CD14-positive monocyte (primary cell): ENCODE results near the gene MFN2. TPM values are rescaled to one million over a fixed set of nuclear protein-coding genes. Genes with fewer than 3 reads are reported as not detected.

Experiments used
- DNase-seq, 3 donors: peaks; one replicate each; pipeline ENCODE4 v3.0.0-alpha.2; 2011 to 2022
- H2AFZ ChIP-seq: 2 replicates; pipeline ENCODE4 v1.6.0; 2012; ENCODE audit warnings: mild to moderate bottlenecking, low read depth, low read length, inconsistent platforms; ENCODE audit not compliant: insufficient read depth, poor library complexity, severe bottlenecking
- H3K27ac ChIP-seq, 2 donors: 1 replicate in 1 of 2; 2 replicates in 1 of 2; pipeline ENCODE4 v1.5.1; 2012 to 2013; ENCODE audit warnings: low read length in 2 of 2, control low read depth in 1 of 2, inconsistent platforms in 1 of 2, low read depth in 1 of 2, mild to moderate bottlenecking in 1 of 2
- H3K27me3 ChIP-seq, 2 donors: one replicate each; pipeline versions ENCODE4 v1.6.0 to v1.6.1; 2011 to 2013; ENCODE audit warnings: low read length in 2 of 2; ENCODE audit not compliant: control insufficient read depth in 2 of 2, insufficient read depth in 2 of 2
- H3K36me3 ChIP-seq, 2 donors: replicated peaks in 1 of 2; 1 replicate in 1 of 2; 2 replicates in 1 of 2; pipeline versions ENCODE4 v1.5.1 to v1.6.1; 2012 to 2013; ENCODE audit warnings: low read length in 2 of 2, control low read depth in 1 of 2, inconsistent platforms in 1 of 2, mild to moderate bottlenecking in 1 of 2; ENCODE audit not compliant: insufficient read depth in 2 of 2, control insufficient read depth in 1 of 2
- H3K4me1 ChIP-seq, 2 donors: 1 replicate in 1 of 2; 2 replicates in 1 of 2; pipeline versions ENCODE4 v1.5.1 to v1.6.1; 2012 to 2013; ENCODE audit warnings: low read length in 2 of 2, control low read depth in 1 of 2, inconsistent platforms in 1 of 2, mild to moderate bottlenecking in 1 of 2, moderate library complexity in 1 of 2; ENCODE audit not compliant: insufficient read depth in 2 of 2, control insufficient read depth in 1 of 2
- H3K4me2 ChIP-seq: replicated peaks from 2 replicates; pipeline ENCODE3; 2012; ENCODE audit warnings: low read length, moderate library complexity, mild to moderate bottlenecking; ENCODE audit not compliant: poor library complexity, severe bottlenecking; ENCODE audit errors: extremely low read depth
- H3K4me3 ChIP-seq, 3 experiments: fragments of 200-600 bp in 1 of 3; sonication (generic) in 1 of 3; replicated peaks in 1 of 3; 1 replicate in 2 of 3; 2 replicates in 1 of 3; pipeline ENCODE4 v1.5.1; 2011 to 2013; ENCODE audit warnings: low read length in 3 of 3, mild to moderate bottlenecking in 3 of 3, control low read depth in 2 of 3, low read depth in 2 of 3, inconsistent platforms in 1 of 3, moderate library complexity in 1 of 3
- H3K79me2 ChIP-seq: 2 replicates; pipeline ENCODE4 v1.6.0; 2012; ENCODE audit warnings: mild to moderate bottlenecking, control low read depth, inconsistent platforms, low read length, moderate library complexity; ENCODE audit not compliant: insufficient read depth
- H3K9ac ChIP-seq: 2 replicates; pipeline ENCODE4 v1.6.0; 2017; ENCODE audit warnings: low read length, mild to moderate bottlenecking; ENCODE audit not compliant: insufficient read depth, poor library complexity, severe bottlenecking
- H3K9me3 ChIP-seq, 2 donors: replicated peaks in 1 of 2; 1 replicate in 1 of 2; 2 replicates in 1 of 2; pipeline versions ENCODE4 v1.5.1 to v1.6.1; 2012 to 2013; ENCODE audit warnings: low read length in 2 of 2, control low read depth in 1 of 2; ENCODE audit not compliant: control insufficient read depth in 1 of 2, insufficient read depth in 1 of 2
- H4K20me1 ChIP-seq: 2 replicates; pipeline ENCODE4 v1.6.0; 2012; ENCODE audit warnings: mild to moderate bottlenecking, low read length, control low read depth, moderate library complexity; ENCODE audit not compliant: insufficient read depth
- H3K27ac Mint-ChIP-seq, 7 donors: one replicate each; pipeline ENCODE4 v1.8.0; 2020; ENCODE audit warnings: mild to moderate bottlenecking in 7 of 7, mixed read lengths in 7 of 7, moderate library complexity in 6 of 7, inconsistent platforms in 2 of 7
- H3K27me3 Mint-ChIP-seq, 3 donors: one replicate each; pipeline ENCODE4 v1.8.0; 2021 to 2022; ENCODE audit warnings: low read depth in 3 of 3, mild to moderate bottlenecking in 3 of 3, mixed read lengths in 3 of 3, moderate library complexity in 3 of 3, inconsistent platforms in 1 of 3
- H3K36me3 Mint-ChIP-seq, 2 donors: one replicate each; pipeline ENCODE4 v1.8.0; 2020; ENCODE audit warnings: mixed read lengths in 2 of 2, inconsistent platforms in 1 of 2, mild to moderate bottlenecking in 1 of 2
- H3K4me1 Mint-ChIP-seq: one replicate; pipeline ENCODE4 v1.8.0; 2020; ENCODE audit warnings: mild to moderate bottlenecking, mixed read lengths
- H3K4me3 Mint-ChIP-seq, 2 donors: one replicate each; pipeline ENCODE4 v1.8.0; 2020; ENCODE audit warnings: mild to moderate bottlenecking in 2 of 2, mixed read lengths in 2 of 2, moderate library complexity in 1 of 2
- H3K9me3 Mint-ChIP-seq, 7 donors: one replicate each; pipeline ENCODE4 v1.8.0; 2020 to 2022; ENCODE audit warnings: mixed read lengths in 7 of 7, mild to moderate bottlenecking in 6 of 7, moderate library complexity in 6 of 7, inconsistent platforms in 2 of 7
- CTCF ChIP-seq: fragments of 200-600 bp; IDR thresholded peaks from one replicate; pipeline ENCODE4 v1.8.0; 2022; ENCODE audit warnings: antibody characterized with exemption, mild to moderate bottlenecking
- WGBS: methylation state at CpG from one replicate; pipeline ENCODE4 v1.1.5; 2013; ENCODE audit warnings: missing lambda C conversion rate; ENCODE audit not compliant: insufficient coverage; 5-methylcytosine and 5-hydroxymethylcytosine counted together
- intact Hi-C, 2 donors: fragments of 100-400 bp; cut with micrococcal nuclease; formaldehyde crosslinking; loops; one replicate each; pipeline versions ENCODE4 v1.15.0 to v1.15.1; 2023
- polyA plus RNA-seq, 3 donors: library from polyadenylated mRNA; depleted of rRNA in 1 of 3; unstranded in 2 of 3; stranded (reverse) in 1 of 3; fragments of 300-500 nt in 2 of 3; fragments of >200 nt in 1 of 3; fragmentation: Illumina TruSeq in 2 of 3; gene quantifications; 1 replicate in 2 of 3; 2 replicates in 1 of 3; pipeline ENCODE4 v1.2.3, GENCODE V29; 2012 to 2021

Gene MFN2
- polyA plus RNA-seq, 3 donors, result 26.3 to 35.8 (median 30.3) TPM

- Histone ChIP-seq H3K9me3 (no peaks in the 10 kb centered on the region), H3K4me2 (no peak overlapping the region), H3K9ac (no peak overlapping the region), H2AFZ (no peak overlapping the region), H3K4me1 (no peaks in the 10 kb centered on the region), H3K36me3 (peaks cover 45 to 59% of the 10 kb centered on the region in 2 donors), H3K27ac (peak overlapping the region in 1 of 2 donors; percentile 23), H4K20me1 (no peaks in the 10 kb centered on the region), H3K79me2 (no peaks in the 10 kb centered on the region), H3K4me3 (no peak overlapping the region), H3K27me3 (no peaks in the 10 kb centered on the region)
- no peaks in the 10 kb centered on the region for H3K9me3 Mint-ChIP-seq
- intact Hi-C loops, result no loop called here
- peak overlapping the region in 2 of 7 donors; percentile 15 to 50 for H3K27ac Mint-ChIP-seq
- DNase-seq, result peak; percentile 22 to 26 (median 23)
- TF ChIP-seq CTCF, result peak; percentile 25
- no peaks in the 10 kb centered on the region for H3K4me1 Mint-ChIP-seq
- peaks cover 0 to 3% (median 0%) of the 10 kb centered on the region in 3 donors for H3K27me3 Mint-ChIP-seq
- H3K4me3 Mint-ChIP-seq, result no peak overlapping the region
- H3K36me3 Mint-ChIP-seq, result peaks cover 49 to 71% of the 10 kb centered on the region in 2 donors
- 66% methylated on average over 4 of the region's 6 CpGs for WGBS
Observed at GRCh38 chr1:11967028-11967547, 13.2 kb upstream of the MFN2 start.

- intact Hi-C loops, result no loop called here
- no peak overlapping the region for H3K27ac Mint-ChIP-seq
Observed at GRCh38 chr1:11970441-11971185, 9.6 kb upstream of the MFN2 start.

More at GRCh38 chr1:11970441-11971185, 9.6 kb upstream of the MFN2 start:
- H4K20me1 ChIP-seq, result no peaks in the 10 kb centered on the region
- no peaks in the 10 kb centered on the region for H3K27me3 ChIP-seq
- H3K4me3 Mint-ChIP-seq, result no peak overlapping the region
- H3K4me1 Mint-ChIP-seq, result no peaks in the 10 kb centered on the region
- H3K4me3 ChIP-seq, result no peak overlapping the region
- WGBS, result 96% methylated on average over 10 of the region's 17 CpGs
- H2AFZ ChIP-seq, result no peak overlapping the region
- no peaks in the 10 kb centered on the region for H3K9me3 ChIP-seq
- H3K9ac ChIP-seq, result no peak overlapping the region
- peaks cover 44 to 65% of the 10 kb centered on the region in 2 donors for H3K36me3 ChIP-seq
- no peak overlapping the region for H3K27ac ChIP-seq
- H3K9me3 Mint-ChIP-seq, result no peaks in the 10 kb centered on the region
- H3K4me2 ChIP-seq, result no peak overlapping the region
- H3K27me3 Mint-ChIP-seq, result no peaks in the 10 kb centered on the region
- no peak for TF ChIP-seq CTCF
- H3K4me1 ChIP-seq, result no peaks in the 10 kb centered on the region
- no peaks in the 10 kb centered on the region for H3K79me2 ChIP-seq
- no peak for DNase-seq
- peaks cover 53 to 74% of the 10 kb centered on the region in 2 donors for H3K36me3 Mint-ChIP-seq
